C4-2B (cell line): ENCODE measurements around the gene TMC2.

Experiments
- CTCF ChIP-seq: fragments of 450-650 bp; conservative IDR thresholded peaks from 2 replicates; pipeline ENCODE4 v1.5.1; 2017; ENCODE audit warnings: mild to moderate bottlenecking
- ZFX ChIP-seq: fragments of 450-650 bp; IDR thresholded peaks from 2 replicates; pipeline ENCODE4 v1.6.1; 2017

- TF ChIP-seq CTCF (no peak), ZFX (no peak)
Observed at GRCh38 chr20:2637246-2637645, 100.9 kb downstream of the TMC2 start.
